ENCODE data around the gene YWHAE.
"Not testable (repeated sequence)": the region's sequence is repeated elsewhere in the genome, so short reads cannot be mapped to it uniquely, and the experiment has no call there.

YWHAE gene

DNA sequence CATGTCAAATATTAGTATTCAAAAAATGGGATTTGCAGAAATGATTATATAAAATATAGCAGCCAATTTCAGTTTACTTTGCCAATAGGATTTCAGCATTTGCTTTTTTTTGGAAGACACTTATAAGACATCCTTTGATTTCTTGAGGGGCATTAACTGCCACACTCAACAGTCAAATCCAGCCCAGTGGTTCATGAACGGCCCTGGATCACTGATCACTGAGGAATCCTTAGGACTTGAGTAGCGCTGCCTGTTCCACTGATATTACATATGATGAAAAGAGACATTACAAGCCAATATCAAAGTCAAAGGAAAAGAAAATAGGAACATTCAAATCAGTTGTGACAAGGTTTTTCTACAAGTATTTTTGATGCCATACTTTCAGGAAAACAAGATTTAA is 21.0 kb upstream of the YWHAE start:
- no peak for ATAC-seq
- Mint-ChIP-seq H3K27ac (no peak overlapping the region), H3K4me3 (no peak overlapping the region), H3K36me3 (ENCODE audit: low read depth) (peaks cover 25% of the 10 kb centered on the region), H3K9me3 (no peaks in the 10 kb centered on the region), H3K4me1 (peaks cover 17% of the 10 kb centered on the region), H3K27me3 (no peaks in the 10 kb centered on the region)
- DNase-seq, result no peak

DNA sequence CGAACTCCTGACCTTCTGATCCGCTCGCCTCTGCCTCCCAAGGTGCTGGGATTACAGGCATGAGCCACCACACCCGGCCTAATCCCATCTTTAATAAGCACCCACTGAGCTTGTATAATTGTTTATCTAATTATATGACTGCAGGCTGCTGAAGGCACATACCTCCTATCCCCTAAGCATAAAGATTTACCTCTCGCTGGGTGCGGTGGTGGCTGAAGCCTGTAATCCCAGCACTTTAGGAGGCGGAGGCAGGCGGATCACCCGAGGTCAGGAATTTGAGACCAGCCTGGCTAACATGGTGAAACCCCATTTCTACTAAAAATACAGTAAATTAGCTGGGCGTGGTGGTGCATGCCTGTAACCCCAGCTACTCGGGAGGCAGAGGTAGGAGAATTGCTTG is 20.1 kb upstream of the YWHAE start:
- no peak overlapping the region for H3K4me3 Mint-ChIP-seq
- H3K9me3 Mint-ChIP-seq, result no peaks in the 10 kb centered on the region
- no peak for ATAC-seq
- H3K27ac Mint-ChIP-seq, result no peak overlapping the region
- peaks cover 17% of the 10 kb centered on the region for H3K4me1 Mint-ChIP-seq
- no peak for DNase-seq
- peaks cover 22% of the 10 kb centered on the region for H3K36me3 Mint-ChIP-seq (ENCODE audit: low read depth)
- H3K27me3 Mint-ChIP-seq, result no peaks in the 10 kb centered on the region

DNA sequence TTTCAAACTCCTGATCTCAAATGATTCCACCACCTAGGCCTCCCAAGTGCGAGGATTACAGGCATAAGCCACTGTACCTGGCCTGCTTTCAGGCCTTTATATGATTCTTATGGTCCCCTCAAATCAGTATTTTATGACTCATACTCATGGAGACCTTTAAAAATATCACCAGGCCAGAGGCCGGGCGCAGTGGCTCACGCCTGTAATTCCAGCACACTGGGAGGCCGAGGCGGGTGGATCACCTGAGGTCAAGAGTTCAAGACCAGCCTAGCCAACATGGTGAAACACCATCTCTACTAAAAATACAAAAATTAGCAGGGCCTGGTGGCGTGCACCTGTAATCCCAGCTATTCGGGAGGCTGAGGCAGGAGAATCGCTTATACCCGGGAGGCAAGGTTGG is 18.5 kb upstream of the YWHAE start:
- not testable (repeated sequence) for H3K4me3 Mint-ChIP-seq, H3K27ac Mint-ChIP-seq, DNase-seq, ATAC-seq, H3K4me1 Mint-ChIP-seq, H3K27me3 Mint-ChIP-seq, H3K9me3 Mint-ChIP-seq
- peaks cover 17% of the 10 kb centered on the region for H3K36me3 Mint-ChIP-seq (ENCODE audit: low read depth)

DNA sequence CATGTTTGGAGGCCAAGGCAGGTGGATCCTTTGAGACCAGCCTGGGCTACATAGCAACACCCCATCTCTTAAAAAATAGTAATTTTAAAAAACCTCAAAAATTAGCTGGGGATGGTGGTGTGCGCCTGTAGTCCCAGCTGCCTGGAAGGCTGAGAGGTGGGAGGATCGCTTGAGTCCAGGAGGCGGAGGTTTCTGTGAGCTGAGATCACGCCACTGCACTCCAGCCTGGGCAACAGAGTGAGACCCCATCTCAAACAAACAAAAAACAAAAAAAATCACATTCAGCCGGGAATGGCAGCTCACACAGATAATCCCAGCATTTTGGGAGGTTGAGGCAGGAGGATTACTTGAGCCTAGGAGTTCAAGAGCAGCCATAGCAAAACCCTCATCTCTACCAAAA is 16.4 kb upstream of the YWHAE start:
- Mint-ChIP-seq H3K36me3 (ENCODE audit: low read depth) (peaks cover 8% of the 10 kb centered on the region), H3K4me3 (no peak overlapping the region), H3K4me1 (no peaks in the 10 kb centered on the region), H3K9me3 (no peaks in the 10 kb centered on the region), H3K27me3 (no peaks in the 10 kb centered on the region), H3K27ac (no peak overlapping the region)
- DNase-seq (no peak), ATAC-seq (no peak)

DNA sequence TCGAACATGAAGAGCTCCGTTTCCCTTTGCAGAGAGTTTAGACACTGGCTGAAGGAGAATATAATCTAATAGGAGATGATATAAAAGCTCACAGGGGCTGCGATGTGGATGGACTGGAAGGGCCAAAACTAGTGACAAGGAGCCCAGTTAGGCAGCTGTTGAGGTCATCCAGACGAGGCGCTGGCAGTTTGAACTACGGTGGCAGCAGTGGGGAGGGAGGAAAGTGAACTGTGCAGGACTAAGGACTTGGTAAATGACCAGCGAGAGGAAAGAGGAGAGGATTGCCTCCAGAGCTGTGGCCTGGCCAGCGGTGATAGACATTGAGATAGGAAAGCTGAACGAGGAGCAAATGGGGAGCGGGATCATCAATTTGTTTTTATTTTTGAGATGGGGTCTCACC is 14.6 kb upstream of the YWHAE start:
- Mint-ChIP-seq H3K36me3 (ENCODE audit: low read depth) (peaks cover 1% of the 10 kb centered on the region), H3K4me1 (no peaks in the 10 kb centered on the region), H3K4me3 (no peak overlapping the region), H3K27ac (no peak overlapping the region), H3K9me3 (no peaks in the 10 kb centered on the region), H3K27me3 (no peaks in the 10 kb centered on the region)
- DNase-seq (no peak), ATAC-seq (no peak)

DNA sequence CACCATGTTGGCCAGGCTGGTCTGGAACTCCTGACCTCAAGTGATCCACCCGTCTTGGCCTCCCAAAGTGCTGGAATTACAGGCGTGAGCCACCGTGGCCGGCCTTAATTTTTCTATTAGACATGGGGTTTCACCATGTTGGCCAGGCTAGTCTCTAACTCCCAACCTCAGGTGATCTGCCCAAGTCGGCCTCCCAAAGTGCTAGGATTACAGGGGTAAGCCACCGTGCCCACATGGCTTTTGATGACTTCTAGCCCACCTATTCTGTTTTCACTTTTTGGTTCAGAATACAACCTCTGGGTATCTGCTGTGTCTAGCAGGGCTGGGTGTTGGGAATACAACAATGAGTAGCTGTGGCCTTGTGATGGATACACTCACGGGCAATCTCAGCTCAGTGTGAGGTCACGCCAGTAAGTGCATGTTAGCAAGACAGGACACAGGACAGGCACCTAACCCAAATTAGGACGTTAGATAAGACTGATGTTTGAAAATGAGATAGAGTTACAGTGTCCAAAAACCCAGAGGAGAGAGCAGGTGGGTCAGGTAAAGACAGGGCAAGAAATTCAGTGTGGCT is 14.1 kb upstream of the YWHAE start:
- Mint-ChIP-seq H3K27me3 (no peaks in the 10 kb centered on the region), H3K9me3 (no peaks in the 10 kb centered on the region), H3K4me3 (no peak overlapping the region), H3K27ac (no peak overlapping the region), H3K4me1 (no peaks in the 10 kb centered on the region), H3K36me3 (ENCODE audit: low read depth) (peaks cover 1% of the 10 kb centered on the region)
- DNase-seq, result no peak
- ATAC-seq, result no peak

DNA sequence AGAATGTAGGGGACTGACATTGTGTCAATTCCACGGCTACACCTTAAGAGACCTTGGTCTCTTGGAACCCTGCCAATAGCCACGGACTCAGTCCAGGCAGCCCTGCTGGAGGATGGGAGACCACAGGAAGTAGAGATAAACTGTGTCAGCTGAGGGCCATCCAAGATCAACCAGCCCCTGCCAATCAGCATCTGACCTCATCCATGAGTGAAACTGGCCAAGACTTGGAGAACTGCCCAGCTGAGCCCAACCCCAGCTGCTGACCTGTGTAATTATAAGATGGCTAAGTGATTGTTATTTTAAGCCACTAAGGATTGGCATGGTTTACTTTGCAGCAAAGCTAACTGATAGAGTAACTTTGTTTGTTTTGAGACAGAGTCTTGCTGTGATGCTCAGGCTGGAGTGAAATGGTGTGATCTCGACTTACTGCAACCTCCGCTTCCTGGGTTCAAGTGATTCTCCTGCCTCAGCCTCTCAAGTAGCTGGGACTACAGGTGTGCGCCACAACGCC is 13.3 kb upstream of the YWHAE start:
- H3K27ac Mint-ChIP-seq, result no peak overlapping the region
- H3K9me3 Mint-ChIP-seq, result no peaks in the 10 kb centered on the region
- ATAC-seq (no peak), DNase-seq (no peak)
- no peaks in the 10 kb centered on the region for H3K27me3 Mint-ChIP-seq
- no peaks in the 10 kb centered on the region for H3K4me1 Mint-ChIP-seq
- H3K4me3 Mint-ChIP-seq, result no peak overlapping the region
- peaks cover 1% of the 10 kb centered on the region for H3K36me3 Mint-ChIP-seq (ENCODE audit: low read depth)

DNA sequence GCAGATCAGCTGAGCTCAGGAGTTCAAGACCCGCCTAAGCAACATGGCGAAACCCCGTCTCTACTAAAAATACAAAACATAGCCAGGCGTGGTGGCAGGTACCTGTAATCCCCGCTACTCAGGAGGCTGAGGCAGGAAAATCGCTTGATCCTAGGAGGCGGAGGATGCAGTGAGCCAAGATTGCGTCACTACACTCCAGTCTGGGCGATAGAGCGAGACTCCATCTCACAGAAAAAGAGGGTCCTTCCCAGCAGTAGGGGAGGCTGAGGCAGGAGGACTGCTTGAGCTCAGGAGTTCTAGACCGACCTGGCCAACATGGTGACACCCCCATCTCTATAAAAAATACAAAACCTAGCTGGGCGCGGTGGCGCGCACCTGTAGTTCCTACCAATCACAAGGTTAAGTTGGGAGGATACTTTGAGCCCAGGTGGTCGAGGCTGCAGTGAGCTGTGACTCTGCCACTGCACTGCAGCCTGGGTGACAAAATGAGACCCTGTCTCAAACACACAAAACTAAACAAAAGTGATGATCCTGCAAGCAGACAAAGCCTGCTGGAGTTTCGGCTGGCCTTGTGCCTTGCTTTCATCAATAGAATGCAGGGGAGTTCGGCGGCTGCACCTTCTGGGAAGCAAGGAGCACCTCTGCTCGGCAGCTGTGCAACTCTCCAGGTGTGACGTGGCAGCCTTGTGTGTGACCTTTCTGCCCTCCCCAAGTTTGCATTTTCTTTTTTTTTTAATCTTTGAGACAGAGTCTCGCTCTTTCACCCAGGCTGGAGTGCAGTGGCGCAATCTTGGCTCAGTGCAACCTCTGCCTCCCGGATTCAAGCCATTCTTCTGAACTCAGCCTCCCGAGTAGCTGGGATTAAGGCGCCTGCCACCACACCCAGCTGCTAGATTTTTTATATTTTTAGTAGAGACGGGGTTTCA is 12.4 kb upstream of the YWHAE start:
- Mint-ChIP-seq H3K36me3 (ENCODE audit: low read depth) (no peaks in the 10 kb centered on the region), H3K4me3 (no peak overlapping the region), H3K9me3 (no peaks in the 10 kb centered on the region), H3K4me1 (no peaks in the 10 kb centered on the region), H3K27me3 (no peaks in the 10 kb centered on the region), H3K27ac (no peak overlapping the region)
- no peak for ATAC-seq
- DNase-seq, result no peak

DNA sequence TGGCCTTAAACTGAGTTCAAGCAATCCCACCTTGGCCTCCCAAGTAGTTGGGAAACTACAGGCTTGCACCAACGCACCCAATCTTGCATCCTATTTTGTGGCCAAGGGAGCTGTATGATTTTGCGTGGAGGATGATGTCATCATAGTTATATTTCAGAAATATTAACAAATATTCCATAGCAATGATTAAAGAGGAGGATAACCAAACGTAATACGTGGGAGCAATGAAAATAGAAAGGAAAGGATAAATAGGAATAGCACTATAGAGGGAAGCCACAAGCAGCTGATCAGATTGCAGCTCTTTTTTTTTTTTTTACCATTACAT is 2.2 kb upstream of the YWHAE start:
- Mint-ChIP-seq H3K36me3 (ENCODE audit: low read depth) (peaks cover 20% of the 10 kb centered on the region), H3K27me3 (peaks cover 2% of the 10 kb centered on the region), H3K9me3 (no peaks in the 10 kb centered on the region), H3K4me3 (no peak overlapping the region), H3K4me1 (peaks cover 18% of the 10 kb centered on the region), H3K27ac (no peak overlapping the region)
- no peak for ATAC-seq
- no peak for DNase-seq

DNA sequence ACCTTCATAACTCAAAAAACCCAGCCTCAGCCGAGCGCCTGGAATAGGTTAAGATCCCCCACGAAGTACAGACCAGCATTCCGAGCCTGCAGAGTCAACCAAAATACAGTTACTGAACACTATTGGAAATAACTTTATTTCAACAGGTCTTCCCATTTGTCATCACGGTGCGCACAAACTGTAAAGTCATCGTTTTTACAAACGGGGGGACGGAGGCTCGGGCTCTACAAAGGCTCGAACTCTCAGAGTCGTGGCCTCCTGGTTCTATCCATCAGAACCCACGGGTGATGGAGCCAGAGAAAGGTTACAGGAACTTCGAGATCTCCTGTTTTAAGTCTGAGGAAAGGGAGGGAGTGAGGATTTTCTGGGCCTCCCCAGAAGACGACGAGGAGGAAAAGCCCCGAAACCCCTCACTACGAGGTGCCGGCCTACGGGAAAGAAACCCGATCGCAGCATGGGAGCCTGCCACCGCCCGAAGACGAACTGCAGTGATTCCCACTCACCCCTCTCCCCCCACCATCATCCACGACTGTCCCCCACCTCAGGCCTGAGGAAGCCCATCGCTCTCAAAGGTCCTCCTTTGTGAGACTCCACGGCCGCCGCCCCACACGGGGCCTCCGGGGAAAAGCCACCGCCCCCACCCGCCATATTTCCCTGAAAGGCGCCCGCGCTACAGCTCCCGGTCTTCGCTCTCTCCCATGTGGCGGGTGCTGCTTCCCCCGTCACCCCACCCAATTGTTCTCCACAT is 917 bp downstream of the YWHAE start:
- ATAC-seq, result no peak
- Mint-ChIP-seq H3K4me1 (peaks cover 44% of the 10 kb centered on the region), H3K4me3 (peak overlapping the region; percentile 100), H3K9me3 (no peaks in the 10 kb centered on the region), H3K36me3 (ENCODE audit: low read depth) (peaks cover 36% of the 10 kb centered on the region), H3K27ac (peak overlapping the region; percentile 100), H3K27me3 (peaks cover 2% of the 10 kb centered on the region)
- peak; percentile 20 for DNase-seq

DNA sequence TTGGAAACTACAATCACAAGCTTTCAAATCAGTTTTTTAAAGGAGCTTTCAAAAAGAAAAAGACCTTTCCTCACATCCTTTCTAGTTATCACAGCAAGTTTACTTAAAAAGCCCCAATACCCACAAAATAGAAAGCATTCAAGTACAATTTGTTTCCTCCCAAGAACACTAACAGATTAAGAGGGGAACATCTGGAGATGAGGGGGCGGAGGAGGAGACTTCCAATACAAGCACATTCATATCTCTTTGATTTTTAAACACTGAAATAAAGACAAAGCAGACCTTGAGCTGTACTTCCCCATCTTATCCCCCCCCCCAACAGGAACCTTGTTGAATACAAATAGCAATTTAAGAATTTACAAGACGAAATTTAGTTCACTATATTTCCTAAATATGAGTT is 2.0 kb downstream of the YWHAE start:
- H3K9me3 Mint-ChIP-seq, result no peaks in the 10 kb centered on the region
- H3K36me3 Mint-ChIP-seq (ENCODE audit: low read depth), result peaks cover 46% of the 10 kb centered on the region
- peaks cover 2% of the 10 kb centered on the region for H3K27me3 Mint-ChIP-seq
- DNase-seq (no peak), ATAC-seq (no peak)
- H3K4me3 Mint-ChIP-seq, result peak overlapping the region; percentile 100
- H3K27ac Mint-ChIP-seq, result peak overlapping the region; percentile 100
- peaks cover 55% of the 10 kb centered on the region for H3K4me1 Mint-ChIP-seq

DNA sequence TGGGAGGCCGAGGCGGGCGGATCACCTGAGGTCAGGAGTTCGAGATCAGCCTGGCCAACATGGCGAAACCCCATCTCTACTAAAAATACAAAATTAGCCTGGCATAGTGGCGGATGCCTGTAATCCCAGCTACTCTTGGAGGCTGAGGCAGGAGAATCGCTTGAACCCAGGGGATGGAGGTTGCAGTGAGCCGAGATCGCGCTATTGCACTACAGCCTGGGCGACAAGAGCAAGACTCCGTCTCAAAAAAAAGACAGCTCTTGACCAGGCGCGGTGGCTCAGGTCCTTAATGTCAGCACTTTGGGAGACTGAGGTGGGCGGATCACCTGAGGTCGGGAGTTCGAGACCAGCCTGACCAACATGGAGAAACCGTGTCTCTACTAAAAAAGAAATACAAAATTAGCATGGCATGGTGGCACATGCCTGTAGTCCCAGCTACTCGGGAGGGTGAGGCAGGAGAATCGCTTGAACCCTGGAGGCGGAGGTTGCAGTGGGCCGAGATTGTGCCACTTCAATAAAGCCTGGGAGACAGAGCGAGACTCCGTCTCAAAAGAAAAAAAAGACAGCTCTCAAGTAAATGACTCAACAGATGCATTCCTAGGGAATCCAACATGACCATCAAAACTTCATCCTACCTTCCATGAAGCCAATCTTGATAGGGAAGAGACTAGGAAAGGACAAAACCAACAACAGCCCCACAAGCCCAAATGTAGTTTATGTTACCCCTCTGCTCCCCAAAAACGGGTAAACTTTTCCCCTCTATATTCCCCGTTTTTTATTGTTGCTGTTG is 4.0 kb downstream of the YWHAE start:
- H3K9me3 Mint-ChIP-seq, H3K27me3 Mint-ChIP-seq, H3K27ac Mint-ChIP-seq, DNase-seq, ATAC-seq: not testable (repeated sequence)
- H3K36me3 Mint-ChIP-seq (ENCODE audit: low read depth), result peaks cover 52% of the 10 kb centered on the region
- H3K4me1 Mint-ChIP-seq, result peaks cover 74% of the 10 kb centered on the region
- peak overlapping the region; percentile 8 for H3K4me3 Mint-ChIP-seq

DNA sequence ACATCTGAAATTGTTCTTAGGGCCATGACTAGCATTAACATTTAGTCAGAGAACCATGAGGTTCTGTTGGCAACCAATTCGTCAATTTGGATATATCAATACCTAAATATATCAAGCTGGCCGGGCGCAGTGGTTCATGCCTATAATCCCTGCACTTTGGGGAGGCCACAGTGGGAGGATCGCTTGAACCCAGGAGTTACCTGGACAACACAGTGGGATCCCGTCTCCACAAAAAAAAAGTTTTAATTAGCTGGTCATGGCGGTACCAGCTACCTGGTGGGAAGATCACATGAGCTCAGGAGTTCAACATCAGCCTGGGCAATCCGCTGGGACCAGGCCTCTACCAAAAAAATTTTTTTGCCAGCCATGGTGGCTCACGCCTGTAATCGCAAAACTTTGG is 8.4 kb downstream of the YWHAE start:
- Mint-ChIP-seq H3K4me3 (no peak overlapping the region), H3K36me3 (ENCODE audit: low read depth) (peaks cover 39% of the 10 kb centered on the region), H3K27ac (no peak overlapping the region), H3K9me3 (no peaks in the 10 kb centered on the region), H3K27me3 (no peaks in the 10 kb centered on the region), H3K4me1 (peaks cover 80% of the 10 kb centered on the region)
- ATAC-seq (no peak), DNase-seq (no peak)

Measured in activated naive CD8-positive, alpha-beta T cell treated with anti-CD3 and anti-CD28 coated beads, Interleukin-2, amount 50 U/mL, for 24 hours (primary cell).